ENCODE results near the gene ACTN1. TPM values are rescaled to one million over a fixed set of nuclear protein-coding genes. Genes with fewer than 3 reads are reported as not detected.

Gene ACTN1
- total RNA-seq, 4 donors from 2014 or later: 76.8 to 117 (median 94.0) TPM

GRCh38 chr14:68922886-68923285 is 56.2 kb downstream of the ACTN1 start:
- 83% methylated on average over 7 of the region's 7 CpGs for WGBS
- Histone ChIP-seq H3K27me3 (no peaks in the 10 kb centered on the region), H3K4me1 (no peaks in the 10 kb centered on the region), H3K9me3 (peaks cover 4% of the 10 kb centered on the region), H3K27ac (no peak overlapping the region), H3K4me3 (no peak overlapping the region), H3K36me3 (peaks cover 44% of the 10 kb centered on the region)
- no peak for DNase-seq (ENCODE audit: low spot score in 2 of 2)
- TF ChIP-seq POLR2AphosphoS5 (IDR thresholded peaks at IDR 0.05) (no peak), EP300 (IDR thresholded peaks at IDR 0.05) (peak; percentile 85)

DNA sequence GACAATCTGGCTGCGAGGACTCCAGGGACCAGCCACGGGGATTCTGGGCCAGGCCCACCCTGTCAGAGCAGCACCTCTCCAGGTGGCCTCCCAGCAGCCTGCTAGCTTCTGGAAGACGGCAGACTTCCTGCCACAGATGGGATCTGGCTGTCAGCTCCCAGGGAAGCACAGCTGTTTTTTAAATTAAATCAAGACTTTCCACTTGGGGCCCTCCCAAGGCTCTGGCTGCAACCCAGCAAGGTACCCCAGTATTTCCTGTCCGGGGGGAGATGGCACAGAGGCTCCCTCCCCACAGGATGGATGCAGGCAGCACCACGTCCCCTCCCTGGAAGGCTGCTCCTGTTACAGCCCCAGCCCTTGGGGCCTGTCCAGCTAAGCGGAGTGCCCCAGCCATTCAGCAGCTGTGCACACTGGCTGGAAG is 56.9 kb downstream of the ACTN1 start:
- Histone ChIP-seq H3K36me3 (peaks cover 50% of the 10 kb centered on the region), H3K27ac (no peak overlapping the region), H3K4me1 (no peaks in the 10 kb centered on the region)

DNA sequence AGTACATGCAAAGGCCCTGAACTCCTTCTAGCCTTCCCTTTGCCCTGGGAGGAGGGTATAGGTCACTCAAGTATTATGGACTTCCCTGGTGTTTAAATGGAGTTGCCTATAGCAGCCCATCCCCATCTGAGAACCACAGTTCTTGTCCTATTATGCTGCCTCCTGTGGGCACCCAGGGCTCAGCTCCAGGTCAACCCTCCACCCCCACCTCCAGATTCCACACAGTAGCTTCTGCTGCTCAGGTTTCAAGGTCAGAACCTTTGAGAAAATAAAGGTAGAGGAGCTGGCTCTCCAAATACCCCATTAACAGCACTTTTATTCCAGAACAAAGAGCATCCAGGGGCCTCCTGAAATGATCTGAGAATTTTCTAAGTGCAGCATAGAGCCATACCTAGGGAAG is 57.4 kb downstream of the ACTN1 start:
- no peaks in the 10 kb centered on the region for H3K4me1 ChIP-seq
- H3K4me3 ChIP-seq: no peak overlapping the region
- peaks cover 4% of the 10 kb centered on the region for H3K9me3 ChIP-seq
- DNase-seq (ENCODE audit: low spot score in 2 of 2): no peak
- no peak overlapping the region for H3K27ac ChIP-seq
- peaks cover 56% of the 10 kb centered on the region for H3K36me3 ChIP-seq
- TF ChIP-seq POLR2A (IDR thresholded peaks at IDR 0.05): no peak
- no peak for TF ChIP-seq EP300 (IDR thresholded peaks at IDR 0.05)
- TF ChIP-seq, protein P1, sequence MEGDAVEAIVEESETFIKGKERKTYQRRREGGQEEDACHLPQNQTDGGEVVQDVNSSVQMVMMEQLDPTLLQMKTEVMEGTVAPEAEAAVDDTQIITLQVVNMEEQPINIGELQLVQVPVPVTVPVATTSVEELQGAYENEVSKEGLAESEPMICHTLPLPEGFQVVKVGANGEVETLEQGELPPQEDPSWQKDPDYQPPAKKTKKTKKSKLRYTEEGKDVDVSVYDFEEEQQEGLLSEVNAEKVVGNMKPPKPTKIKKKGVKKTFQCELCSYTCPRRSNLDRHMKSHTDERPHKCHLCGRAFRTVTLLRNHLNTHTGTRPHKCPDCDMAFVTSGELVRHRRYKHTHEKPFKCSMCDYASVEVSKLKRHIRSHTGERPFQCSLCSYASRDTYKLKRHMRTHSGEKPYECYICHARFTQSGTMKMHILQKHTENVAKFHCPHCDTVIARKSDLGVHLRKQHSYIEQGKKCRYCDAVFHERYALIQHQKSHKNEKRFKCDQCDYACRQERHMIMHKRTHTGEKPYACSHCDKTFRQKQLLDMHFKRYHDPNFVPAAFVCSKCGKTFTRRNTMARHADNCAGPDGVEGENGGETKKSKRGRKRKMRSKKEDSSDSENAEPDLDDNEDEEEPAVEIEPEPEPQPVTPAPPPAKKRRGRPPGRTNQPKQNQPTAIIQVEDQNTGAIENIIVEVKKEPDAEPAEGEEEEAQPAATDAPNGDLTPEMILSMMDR (IDR thresholded peaks at IDR 0.05): no peak
- TF ChIP-seq POLR2AphosphoS5 (IDR thresholded peaks at IDR 0.05): no peak
- no peaks in the 10 kb centered on the region for H3K27me3 ChIP-seq

More for the DNA sequence above, 56.9 kb downstream of the ACTN1 start:
- Histone ChIP-seq H3K27me3 (no peaks in the 10 kb centered on the region), H3K9me3 (peaks cover 4% of the 10 kb centered on the region), H3K4me3 (no peak overlapping the region)
- DNase-seq (ENCODE audit: low spot score in 2 of 2): no peak
- no peak for TF ChIP-seq POLR2AphosphoS5 (IDR thresholded peaks at IDR 0.05)
- TF ChIP-seq, protein P1 (IDR thresholded peaks at IDR 0.05): no peak
- no peak for TF ChIP-seq POLR2A (IDR thresholded peaks at IDR 0.05)
- TF ChIP-seq EP300 (IDR thresholded peaks at IDR 0.05): no peak
- no CpG with 5 or more reads among the region's 6 CpGs for WGBS

DNA sequence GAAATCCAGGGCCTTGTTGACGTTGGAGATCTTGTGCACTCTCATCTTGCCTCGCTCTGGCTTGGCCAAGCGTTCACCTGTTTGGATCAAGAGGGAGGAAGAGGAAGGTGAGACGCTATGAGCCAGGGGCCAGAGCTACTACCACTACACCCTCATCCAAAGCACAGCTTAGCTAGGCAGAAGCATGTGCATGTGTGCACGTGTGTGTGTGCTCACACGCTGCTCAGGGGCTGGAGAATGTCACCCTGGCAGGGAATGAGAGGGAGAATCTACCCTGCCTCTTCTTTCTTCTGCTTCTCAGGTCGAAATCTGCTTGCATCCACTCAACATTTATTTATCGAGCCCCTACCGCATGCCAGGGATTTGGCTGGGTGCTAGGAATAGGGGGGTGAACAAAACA is 58.1 kb downstream of the ACTN1 start:
- peaks cover 56% of the 10 kb centered on the region for H3K36me3 ChIP-seq

GRCh38 chr14:68919129-68919927 is 59.8 kb downstream of the ACTN1 start:
- Histone ChIP-seq H3K27me3 (no peaks in the 10 kb centered on the region), H3K36me3 (peaks cover 51% of the 10 kb centered on the region), H3K27ac (no peak overlapping the region), H3K4me3 (no peak overlapping the region), H3K4me1 (no peaks in the 10 kb centered on the region), H3K9me3 (no peaks in the 10 kb centered on the region)
- WGBS: 88% methylated on average over 8 of the region's 8 CpGs
- no peak for DNase-seq (ENCODE audit: low spot score in 2 of 2)
- TF ChIP-seq, protein P1 (IDR thresholded peaks at IDR 0.05): no peak
- TF ChIP-seq EP300 (IDR thresholded peaks at IDR 0.05) (no peak), POLR2A (IDR thresholded peaks at IDR 0.05) (no peak), POLR2AphosphoS5 (IDR thresholded peaks at IDR 0.05) (no peak)

More for the DNA sequence above, 58.1 kb downstream of the ACTN1 start:
- no peak for DNase-seq (ENCODE audit: low spot score in 2 of 2)
- peaks cover 4% of the 10 kb centered on the region for H3K9me3 ChIP-seq
- no peaks in the 10 kb centered on the region for H3K27me3 ChIP-seq
- H3K4me1 ChIP-seq: no peaks in the 10 kb centered on the region
- TF ChIP-seq POLR2A (IDR thresholded peaks at IDR 0.05): no peak
- TF ChIP-seq POLR2AphosphoS5 (IDR thresholded peaks at IDR 0.05): no peak
- H3K27ac ChIP-seq: no peak overlapping the region
- WGBS: 90% methylated on average over 9 of the region's 9 CpGs
- no peak overlapping the region for H3K4me3 ChIP-seq

GRCh38 chr14:68918612-68919011 is 60.5 kb downstream of the ACTN1 start:
- Histone ChIP-seq H3K36me3 (peaks cover 44% of the 10 kb centered on the region), H3K9me3 (no peaks in the 10 kb centered on the region), H3K4me3 (no peak overlapping the region), H3K27ac (no peak overlapping the region), H3K27me3 (no peaks in the 10 kb centered on the region), H3K4me1 (no peaks in the 10 kb centered on the region)
- 92% methylated on average over 10 of the region's 10 CpGs for WGBS
- DNase-seq (ENCODE audit: low spot score in 2 of 2): no peak
- TF ChIP-seq EP300 (IDR thresholded peaks at IDR 0.05): no peak
- no peak for TF ChIP-seq POLR2AphosphoS5 (IDR thresholded peaks at IDR 0.05)
- no peak for TF ChIP-seq POLR2A (IDR thresholded peaks at IDR 0.05)
- TF ChIP-seq, protein P1 (IDR thresholded peaks at IDR 0.05): no peak

Measured in suprapubic skin (tissue), 4 donors.